Panc1 (cell line): ENCODE data around the gene CNGB1. TPM values are rescaled to one million over a fixed set of nuclear protein-coding genes. Genes with fewer than 3 reads are reported as not detected.
"Not testable (repeated sequence)": the region's sequence is repeated elsewhere in the genome, so short reads cannot be mapped to it uniquely, and the experiment has no call there.

Source experiments
- ATAC-seq: fragments of 200-7000 bp; cut with Tn5 transposase; 2 replicates; pipeline ENCODE4 v1.9.1; 2020; ENCODE audit warnings: mild to moderate bottlenecking, moderate library complexity
- BruUV-seq: library from RNA; stranded (reverse); fragments of 400-500 nt; replicated peaks from 2 replicates; lab custom pipeline; 2021; lab: Mats Ljungman, UMichigan
- CTCF ChIA-PET: fragments of 300-600 bp; sonication (Branson Sonifier 250); formaldehyde crosslinking; loops from one replicate; lab custom pipeline; 2022; ENCODE audit warnings: antibody characterized with exemption; lab: Charles Lee
- POLR2A ChIA-PET: fragments of 300-600 bp; sonication (Branson Sonifier 250); formaldehyde crosslinking; loops from one replicate; lab custom pipeline; 2022; ENCODE audit warnings: antibody characterized with exemption; lab: Charles Lee
- DNase-seq: peaks from one replicate; pipeline ENCODE4 v3.0.0-alpha.2; 2010; ENCODE audit warnings: low read depth, low spot score
- H3K27ac ChIP-seq: 2 replicates; pipeline ENCODE4 v1.5.1; 2011; ENCODE audit warnings: mild to moderate bottlenecking, low read length, inconsistent platforms
- H3K27me3 ChIP-seq: fragments of 200-500 bp; sonication (Bioruptor generic); 2 replicates; pipeline ENCODE4 v1.6.0; 2014; ENCODE audit warnings: low read length, inconsistent platforms; ENCODE audit not compliant: control insufficient read depth, insufficient read depth
- H3K36me3 ChIP-seq: fragments of 200-500 bp; sonication (Bioruptor generic); 2 replicates; pipeline ENCODE4 v1.5.1; 2014; ENCODE audit warnings: inconsistent platforms, mild to moderate bottlenecking, low read length, moderate library complexity; ENCODE audit not compliant: control insufficient read depth, insufficient read depth
- H3K4me1 ChIP-seq: 2 replicates; pipeline ENCODE4 v1.5.1; 2011; ENCODE audit warnings: inconsistent platforms, mild to moderate bottlenecking, low read length, moderate library complexity; ENCODE audit not compliant: control insufficient read depth, insufficient read depth
- H3K4me3 ChIP-seq, 2 experiments: 2 replicates each; pipeline ENCODE4 v1.5.1; 2011 to 2012; ENCODE audit warnings: low read depth in 2 of 2, low read length in 2 of 2, mild to moderate bottlenecking in 2 of 2, inconsistent platforms in 1 of 2, moderate library complexity in 1 of 2
- H3K9me3 ChIP-seq: fragments of 200-500 bp; sonication (Bioruptor generic); 2 replicates; pipeline ENCODE4 v1.5.1; 2014; ENCODE audit warnings: low read depth, mild to moderate bottlenecking, inconsistent platforms, low read length, moderate library complexity; ENCODE audit not compliant: control insufficient read depth, insufficient read depth
- POLR2AphosphoS5 ChIP-seq: IDR thresholded peaks from 2 replicates; pipeline ENCODE4 v1.6.1; 2012; ENCODE audit warnings: mild to moderate bottlenecking, low read depth, low read length, moderate library complexity
- REST ChIP-seq, 2 experiments: IDR thresholded peaks; 2 replicates each; pipeline ENCODE4 v1.6.1; 2011 to 2012; ENCODE audit warnings: low read depth in 2 of 2, control low read depth in 1 of 2, low read length in 1 of 2, mild to moderate bottlenecking in 1 of 2, moderate library complexity in 1 of 2; ENCODE audit not compliant: insufficient read depth in 1 of 2
- SIN3A ChIP-seq: IDR thresholded peaks from 2 replicates; pipeline ENCODE4 v1.6.1; 2012; ENCODE audit warnings: low read depth, mild to moderate bottlenecking, low read length, moderate library complexity, borderline replicate concordance; ENCODE audit not compliant: insufficient read depth
- TCF7L2 ChIP-seq: IDR thresholded peaks from 2 replicates; pipeline ENCODE4 v1.6.1; 2011; ENCODE audit warnings: mild to moderate bottlenecking, low read depth, low read length, inconsistent platforms
- in situ Hi-C: cut with HindIII; loops from 2 replicates; pipeline ENCODE4 v1.10.0; 2016; ENCODE audit warnings: low sequenced_read_pairs, low pct_unique_long_range_greater_than_20kb
- intact Hi-C: fragments of 100-400 bp; cut with micrococcal nuclease; formaldehyde crosslinking; loops from one replicate; pipeline ENCODE4 v1.10.0; 2022; ENCODE audit not compliant: unreplicated experiment
- total RNA-seq: library from RNA; stranded (reverse); gene quantifications from one replicate; pipeline ENCODE4 v1.2.1, GENCODE V29; 2021; ENCODE audit not compliant: unreplicated experiment
- TF ChIP-seq, protein P1 (sequence below): fragments of 450-650 bp; IDR thresholded peaks from 2 replicates; pipeline ENCODE4 v1.5.1; 2017; ENCODE audit warnings: mild to moderate bottlenecking

CNGB1 gene
- total RNA-seq, 1 experiment from 2014 or later, result not detected

DNA sequence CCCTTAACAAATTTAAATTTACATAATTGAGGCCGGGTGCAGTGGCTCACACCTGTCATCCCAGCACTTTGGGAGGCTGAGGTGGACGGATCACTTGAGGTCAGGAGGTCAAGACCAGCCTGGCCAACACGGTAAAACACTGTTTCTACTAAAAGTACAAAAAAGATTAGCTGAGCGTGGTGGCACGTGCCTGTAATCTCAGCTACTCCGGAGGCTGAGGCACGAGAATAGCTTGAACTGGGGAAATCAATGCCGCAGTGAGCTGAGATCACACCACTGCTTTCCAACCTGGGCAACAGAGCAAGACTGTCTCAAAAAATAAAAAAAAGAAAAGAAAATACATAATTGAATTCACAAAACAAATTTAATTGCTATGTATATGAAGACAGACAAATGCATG lies 112.3 kb downstream of the CNGB1 start:
- no peak for DNase-seq
- no peak overlapping the region for H3K4me3 ChIP-seq
- no peaks in the 10 kb centered on the region for H3K27me3 ChIP-seq
- peaks cover 10% of the 10 kb centered on the region for H3K4me1 ChIP-seq
- ChIA-PET CTCF (no interaction called here), POLR2A (interaction anchor here (1.2 kb wide), 1 partner anchor 20 kb away, joined by 4 read pairs; no protein-coding TSS in a partner anchor)
- no peaks in the 10 kb centered on the region for H3K36me3 ChIP-seq
- H3K27ac ChIP-seq, result no peak overlapping the region
- BruUV-seq, result no TSS peak
- no peak for TF ChIP-seq REST (IDR thresholded peaks at IDR 0.05; ENCODE audit: insufficient read depth in 1 of 2, low read depth in 2 of 2, low read length in 1 of 2)
- TF ChIP-seq POLR2AphosphoS5, result no peak
- TF ChIP-seq, protein P1, sequence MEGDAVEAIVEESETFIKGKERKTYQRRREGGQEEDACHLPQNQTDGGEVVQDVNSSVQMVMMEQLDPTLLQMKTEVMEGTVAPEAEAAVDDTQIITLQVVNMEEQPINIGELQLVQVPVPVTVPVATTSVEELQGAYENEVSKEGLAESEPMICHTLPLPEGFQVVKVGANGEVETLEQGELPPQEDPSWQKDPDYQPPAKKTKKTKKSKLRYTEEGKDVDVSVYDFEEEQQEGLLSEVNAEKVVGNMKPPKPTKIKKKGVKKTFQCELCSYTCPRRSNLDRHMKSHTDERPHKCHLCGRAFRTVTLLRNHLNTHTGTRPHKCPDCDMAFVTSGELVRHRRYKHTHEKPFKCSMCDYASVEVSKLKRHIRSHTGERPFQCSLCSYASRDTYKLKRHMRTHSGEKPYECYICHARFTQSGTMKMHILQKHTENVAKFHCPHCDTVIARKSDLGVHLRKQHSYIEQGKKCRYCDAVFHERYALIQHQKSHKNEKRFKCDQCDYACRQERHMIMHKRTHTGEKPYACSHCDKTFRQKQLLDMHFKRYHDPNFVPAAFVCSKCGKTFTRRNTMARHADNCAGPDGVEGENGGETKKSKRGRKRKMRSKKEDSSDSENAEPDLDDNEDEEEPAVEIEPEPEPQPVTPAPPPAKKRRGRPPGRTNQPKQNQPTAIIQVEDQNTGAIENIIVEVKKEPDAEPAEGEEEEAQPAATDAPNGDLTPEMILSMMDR, result no peak
- TF ChIP-seq TCF7L2, result no peak
- TF ChIP-seq SIN3A, result no peak
- no peaks in the 10 kb centered on the region for H3K9me3 ChIP-seq
- ATAC-seq, result no peak
- in situ Hi-C loops (no loop called here), intact Hi-C loops (no loop called here)

DNA sequence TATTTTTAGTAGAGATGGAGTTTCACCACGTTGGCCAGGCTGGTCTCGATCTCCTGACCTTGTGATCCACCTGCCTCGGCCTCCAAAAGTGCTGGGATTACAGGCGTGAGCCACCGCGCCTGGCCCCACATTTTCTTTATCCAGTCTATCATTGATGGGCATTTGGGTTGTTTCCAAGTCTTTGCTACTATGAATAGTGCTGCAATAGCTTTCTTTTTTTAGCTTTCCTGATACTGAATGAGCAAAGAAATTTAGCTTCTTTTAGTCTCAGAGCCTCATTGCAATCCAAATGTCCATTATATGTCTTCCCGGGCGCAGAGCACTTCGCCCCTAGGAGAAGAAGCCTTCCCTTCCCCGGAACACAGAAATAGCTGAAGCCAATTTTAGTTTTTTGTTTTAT lies 112.9 kb downstream of the CNGB1 start:
- CTCF ChIA-PET, H3K9me3 ChIP-seq, H3K27ac ChIP-seq, H3K4me3 ChIP-seq, intact Hi-C loops, ATAC-seq, H3K36me3 ChIP-seq, in situ Hi-C loops, H3K27me3 ChIP-seq, BruUV-seq, H3K4me1 ChIP-seq, DNase-seq: not testable (repeated sequence)
- POLR2A ChIA-PET, result interaction anchor here (0.5 kb wide), 1 partner anchor 18 kb away, joined by 4 read pairs; no protein-coding TSS in a partner anchor

GRCh38 chr16:57855188-57855587 lies 115.7 kb downstream of the CNGB1 start:
- intact Hi-C loops (no loop called here), in situ Hi-C loops (no loop called here)
- ChIA-PET POLR2A (no interaction called here), CTCF (no interaction called here)
- no peaks in the 10 kb centered on the region for H3K36me3 ChIP-seq
- H3K27me3 ChIP-seq, result no peaks in the 10 kb centered on the region
- H3K27ac ChIP-seq, result no peak overlapping the region
- DNase-seq, result no peak
- no TSS peak for BruUV-seq
- TF ChIP-seq POLR2AphosphoS5 (no peak), REST (IDR thresholded peaks at IDR 0.05; ENCODE audit: insufficient read depth in 1 of 2, low read depth in 2 of 2, low read length in 1 of 2) (no peak)
- H3K4me3 ChIP-seq, result no peak overlapping the region
- no peaks in the 10 kb centered on the region for H3K9me3 ChIP-seq
- ATAC-seq, result no peak
- no peaks in the 10 kb centered on the region for H3K4me1 ChIP-seq
